ENCODE data around the gene NLK.
"Not testable (repeated sequence)": the region's sequence is repeated elsewhere in the genome, so short reads cannot be mapped to it uniquely, and the experiment has no call there.

Gene NLK

DNA sequence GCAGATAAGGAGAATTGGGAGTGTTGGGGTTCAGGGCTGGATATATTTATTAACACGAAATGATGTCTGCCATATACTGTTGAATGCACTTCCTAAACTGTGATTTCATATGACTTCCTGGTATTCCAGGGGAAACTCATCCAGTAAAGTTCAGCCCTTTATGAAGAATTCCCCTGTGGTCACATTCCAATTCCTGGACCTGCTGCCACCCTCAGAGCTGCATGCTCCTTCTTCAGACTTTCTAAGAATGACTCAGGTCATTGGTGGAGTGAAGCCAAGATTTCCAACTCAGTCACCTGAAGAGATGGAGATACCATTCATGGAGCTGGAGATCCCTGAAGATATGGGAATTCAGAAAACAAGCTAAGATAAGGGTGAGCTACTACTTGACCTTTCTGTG lies 162.3 kb downstream of the NLK start:
- no peak for DNase-seq

DNA sequence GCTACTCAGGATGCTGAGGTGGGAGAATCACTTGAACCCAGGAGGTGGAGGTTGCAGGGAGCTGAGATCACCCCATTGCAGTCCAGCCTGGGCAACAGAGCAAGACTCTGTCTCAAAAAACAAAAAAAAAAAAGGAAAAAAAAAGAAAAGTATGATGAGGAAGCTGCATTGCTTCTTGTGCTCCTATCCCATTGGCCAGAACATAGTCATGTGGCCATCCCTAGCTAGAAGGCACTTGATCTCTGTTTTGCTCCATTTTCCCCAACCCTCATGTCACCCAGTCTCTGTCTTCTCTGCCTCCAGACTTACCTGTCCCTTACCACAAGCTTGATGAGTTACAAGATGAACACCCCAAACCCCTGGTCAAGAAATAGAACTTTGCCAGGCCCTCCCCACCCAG lies 163.8 kb downstream of the NLK start:
- no peak for DNase-seq

DNA sequence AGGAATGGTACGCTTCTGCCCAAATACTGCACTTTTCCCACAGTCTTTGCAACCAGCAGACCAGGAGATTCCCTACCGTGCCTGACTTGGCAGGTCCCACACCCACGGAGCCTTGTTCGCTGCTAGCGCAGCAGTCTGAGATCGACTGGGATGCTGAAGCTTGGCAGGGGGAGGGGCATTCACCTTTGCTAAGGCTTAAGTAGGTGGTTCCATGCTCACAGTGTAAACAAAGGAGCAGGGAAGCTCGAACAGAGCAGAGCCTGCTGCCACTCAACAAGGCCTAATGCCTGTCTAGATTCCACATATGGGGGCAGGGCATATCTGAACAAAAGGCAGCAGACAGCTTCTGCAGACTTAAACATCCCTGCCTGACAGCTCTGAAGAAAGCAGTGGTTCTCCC lies 169.3 kb downstream of the NLK start:
- DNase-seq, result no peak

DNA sequence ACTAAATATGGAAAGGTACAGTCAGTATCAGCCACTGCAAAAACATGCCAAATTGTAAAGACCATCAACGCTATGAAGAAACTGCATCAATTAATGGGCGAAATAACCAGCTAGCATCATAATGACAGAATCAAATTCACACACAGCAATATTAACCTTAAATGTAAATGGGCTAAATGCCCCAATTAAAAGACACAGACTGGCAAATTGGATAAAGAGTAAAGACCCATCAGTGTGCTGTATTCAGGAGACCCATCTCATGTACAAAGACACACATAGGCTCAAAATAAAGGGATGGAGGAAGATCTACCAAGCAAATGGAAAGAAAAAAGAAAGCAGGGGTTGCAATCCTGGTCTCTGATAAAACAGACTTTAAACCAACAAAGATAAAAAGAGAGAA lies 171.1 kb downstream of the NLK start:
- not testable (repeated sequence) for DNase-seq

DNA sequence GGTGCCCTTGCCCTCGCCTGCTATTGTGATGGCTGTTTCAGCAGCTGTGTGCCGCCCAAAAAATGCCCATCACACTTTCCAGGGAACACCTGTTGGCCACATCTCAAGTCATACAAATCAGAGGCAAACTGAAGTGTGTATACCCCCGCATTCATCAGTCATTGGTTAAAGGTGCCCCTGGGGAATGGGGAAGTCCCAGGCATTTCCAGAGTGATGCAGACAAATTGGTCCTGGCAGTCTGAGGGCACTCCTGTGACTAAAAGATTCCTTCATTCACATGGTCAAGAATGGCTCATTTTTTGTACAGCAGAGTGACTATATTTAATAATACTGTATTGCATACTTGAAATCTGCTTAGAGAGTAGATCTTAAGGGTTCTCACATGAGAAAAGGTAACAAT lies 173.6 kb downstream of the NLK start:
- no peak for DNase-seq

DNA sequence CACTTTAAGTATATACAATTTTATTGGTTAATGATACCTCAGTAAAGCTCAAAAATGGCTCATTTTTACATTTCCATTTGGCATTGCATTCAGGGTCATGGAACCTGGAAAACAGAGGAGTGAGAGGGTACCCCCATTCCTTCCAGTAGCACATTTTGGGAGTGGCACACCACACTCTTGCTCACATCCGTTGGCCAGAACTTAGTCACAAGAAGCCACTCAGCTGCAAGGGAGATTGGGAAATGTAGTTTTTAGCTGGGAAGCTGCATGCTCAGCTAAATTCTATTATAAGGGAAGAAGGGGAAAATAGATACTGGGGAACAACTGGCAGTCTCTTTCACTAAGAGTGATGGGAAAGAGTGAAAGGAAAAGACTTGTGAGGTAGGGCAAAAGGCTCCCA lies 174.1 kb downstream of the NLK start:
- no peak for DNase-seq

DNA sequence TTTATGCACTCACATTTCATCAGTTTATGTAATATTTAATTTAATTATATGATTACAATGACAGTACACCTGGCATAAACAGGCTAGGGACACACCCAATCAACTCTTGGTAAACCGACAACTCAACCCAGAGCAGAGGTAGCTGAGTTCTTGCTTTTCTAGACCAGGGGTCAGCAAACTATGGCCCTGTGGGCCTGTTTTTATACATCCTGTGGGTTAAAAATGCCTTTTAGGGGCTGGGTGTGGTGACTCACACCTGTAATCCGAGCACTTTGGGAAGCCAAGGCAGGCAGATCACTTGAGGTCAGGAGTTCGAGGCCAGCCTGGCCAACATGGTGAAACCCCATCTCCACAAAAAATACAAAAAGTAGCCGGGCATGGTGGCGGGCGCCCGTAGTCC lies 177.3 kb downstream of the NLK start:
- no peak for DNase-seq

DNA sequence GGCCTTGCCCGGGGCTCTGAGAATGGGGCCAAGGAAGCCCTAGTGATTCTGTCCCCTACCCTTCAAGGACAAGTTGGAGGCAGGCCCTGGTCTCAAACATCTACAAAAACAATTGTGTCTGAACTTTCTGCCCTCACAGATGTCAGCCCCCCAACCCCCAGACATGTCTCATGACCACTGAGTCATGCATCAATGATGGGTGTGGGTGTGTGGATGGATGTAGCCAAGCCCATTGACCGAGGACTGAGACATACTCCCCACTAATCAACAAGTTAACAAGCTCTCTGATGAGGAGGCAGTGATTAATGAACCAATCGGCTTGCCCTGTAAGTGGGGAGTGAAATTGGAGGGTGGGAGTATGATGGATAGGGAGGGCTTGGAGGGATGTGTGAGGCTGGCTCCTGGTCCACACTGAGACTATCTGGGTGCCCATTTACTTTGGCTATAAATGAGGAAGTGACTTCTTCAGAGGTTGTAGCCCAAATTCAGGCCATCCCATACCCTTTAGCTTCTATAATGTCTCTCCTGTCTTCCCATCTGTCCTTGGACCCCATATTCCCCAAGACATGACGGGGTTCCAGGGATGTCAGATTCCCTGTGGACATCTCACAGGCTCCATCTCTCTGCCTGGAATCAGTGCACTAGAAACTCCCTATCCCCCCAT lies 179.4 kb downstream of the NLK start:
- no peak for DNase-seq

DNA sequence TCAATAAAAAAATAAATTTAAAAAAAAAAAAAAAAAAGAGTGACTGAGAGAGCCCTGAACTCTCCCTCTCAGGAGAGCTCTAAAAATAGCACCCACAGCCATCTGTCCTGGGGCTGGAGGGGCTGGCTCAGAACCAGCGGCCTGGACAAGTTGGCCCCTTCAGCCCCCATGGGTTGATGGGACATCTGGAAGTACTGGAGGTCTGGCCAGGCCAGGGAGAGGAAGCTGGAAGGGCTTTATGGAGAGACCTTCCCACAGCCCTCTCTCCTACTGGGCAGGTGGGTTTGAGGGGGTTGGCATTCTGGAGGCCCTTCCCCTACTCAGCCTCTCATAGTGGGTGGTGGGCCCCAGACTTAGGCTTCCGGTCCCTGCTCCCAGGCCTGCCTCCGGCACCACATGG lies 182.8 kb downstream of the NLK start:
- DNase-seq, result no peak

DNA sequence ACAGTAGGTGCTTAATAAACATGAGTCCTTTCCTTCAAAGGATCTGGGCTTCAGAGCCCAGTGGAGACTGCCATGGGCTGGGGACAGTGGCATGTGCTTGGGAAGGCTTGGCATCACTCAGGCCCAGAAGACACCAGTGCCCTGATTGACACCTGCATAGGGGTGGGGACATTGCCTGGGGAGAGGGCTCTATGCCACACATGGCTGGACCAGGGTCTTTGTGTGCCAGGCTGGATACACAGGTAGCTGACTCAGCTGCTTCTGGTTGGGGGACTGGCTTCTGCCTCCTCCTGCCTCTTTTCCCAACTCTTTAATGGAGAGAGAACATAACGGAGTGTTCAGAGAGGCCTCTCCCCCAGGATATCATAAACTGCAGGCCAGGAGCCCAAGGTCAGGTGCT lies 183.4 kb downstream of the NLK start:
- DNase-seq, result no peak

DNA sequence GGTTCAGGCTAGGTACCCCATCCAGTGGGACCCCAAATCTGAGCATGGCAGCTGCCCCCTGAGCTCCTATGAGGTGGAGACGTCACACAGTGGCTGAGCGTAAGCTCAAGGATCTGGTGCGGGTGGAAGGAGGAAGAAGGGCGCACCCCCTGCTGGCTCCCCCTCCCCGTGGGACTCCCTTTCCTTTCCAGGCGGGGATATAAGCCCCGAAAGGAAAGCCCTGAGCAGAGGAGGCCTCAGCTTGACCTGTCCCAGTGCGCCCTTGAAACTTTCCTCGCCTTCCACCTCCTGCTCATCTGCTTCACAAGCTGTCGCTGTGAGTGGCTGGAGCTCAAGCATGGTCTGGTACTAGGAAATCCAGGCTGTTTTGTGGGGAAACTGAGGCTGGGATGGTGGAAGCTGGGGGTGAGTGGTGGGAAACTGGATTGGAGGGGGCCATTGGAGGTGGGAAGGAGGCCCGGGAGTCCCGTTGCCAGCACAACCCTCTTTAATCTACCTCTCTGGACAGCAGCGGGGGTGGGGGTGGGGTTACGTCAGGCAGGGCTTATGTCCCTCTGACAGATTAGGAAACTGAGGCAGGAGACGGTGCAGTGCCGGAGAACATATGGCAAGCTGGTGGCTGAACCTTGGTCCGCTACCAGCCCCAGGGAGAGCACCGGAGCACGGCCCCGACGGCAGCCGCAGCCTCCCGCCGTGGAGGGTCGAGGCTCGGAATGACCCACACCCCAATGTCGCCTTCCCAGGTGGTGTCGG lies 184.3 kb downstream of the NLK start:
- DNase-seq, result no peak

DNA sequence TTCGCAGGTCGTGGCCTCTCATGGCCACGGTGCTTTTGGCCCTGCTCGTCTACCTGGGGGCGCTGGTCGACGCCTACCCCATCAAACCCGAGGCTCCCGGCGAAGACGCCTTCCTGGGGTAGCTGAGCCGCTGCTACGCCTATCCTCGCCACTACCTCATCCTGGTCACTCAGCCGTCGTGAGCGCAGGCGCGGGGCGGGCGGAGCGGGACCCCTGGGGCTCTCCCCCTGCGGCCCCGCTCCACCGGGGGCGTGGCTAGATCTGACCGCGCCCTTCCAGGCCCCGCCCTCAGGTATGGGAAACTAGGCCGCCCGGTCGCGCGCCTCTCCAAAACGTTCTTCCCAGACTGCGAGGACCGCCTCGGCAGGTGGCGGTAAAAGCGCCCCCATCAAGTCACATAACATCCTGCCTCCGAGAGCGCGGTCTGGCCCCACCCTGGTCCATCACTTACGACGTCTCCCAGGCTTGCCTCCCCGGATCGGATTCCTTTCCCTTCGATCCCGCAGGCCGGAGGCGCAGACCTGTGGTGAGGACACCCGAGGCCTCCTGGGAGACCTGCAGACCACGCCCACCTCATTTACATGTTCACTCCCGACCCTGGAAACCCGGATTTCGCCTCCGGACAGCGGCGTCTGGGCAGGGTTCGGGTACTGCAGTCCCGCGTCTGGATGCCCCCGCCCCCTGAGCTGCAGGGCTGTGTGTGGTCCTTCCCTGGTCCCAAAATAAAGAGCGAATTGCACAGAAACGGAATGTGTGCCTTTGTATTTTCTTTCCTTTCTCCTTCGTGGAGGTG lies 185.0 kb downstream of the NLK start:
- no peak for DNase-seq

DNA sequence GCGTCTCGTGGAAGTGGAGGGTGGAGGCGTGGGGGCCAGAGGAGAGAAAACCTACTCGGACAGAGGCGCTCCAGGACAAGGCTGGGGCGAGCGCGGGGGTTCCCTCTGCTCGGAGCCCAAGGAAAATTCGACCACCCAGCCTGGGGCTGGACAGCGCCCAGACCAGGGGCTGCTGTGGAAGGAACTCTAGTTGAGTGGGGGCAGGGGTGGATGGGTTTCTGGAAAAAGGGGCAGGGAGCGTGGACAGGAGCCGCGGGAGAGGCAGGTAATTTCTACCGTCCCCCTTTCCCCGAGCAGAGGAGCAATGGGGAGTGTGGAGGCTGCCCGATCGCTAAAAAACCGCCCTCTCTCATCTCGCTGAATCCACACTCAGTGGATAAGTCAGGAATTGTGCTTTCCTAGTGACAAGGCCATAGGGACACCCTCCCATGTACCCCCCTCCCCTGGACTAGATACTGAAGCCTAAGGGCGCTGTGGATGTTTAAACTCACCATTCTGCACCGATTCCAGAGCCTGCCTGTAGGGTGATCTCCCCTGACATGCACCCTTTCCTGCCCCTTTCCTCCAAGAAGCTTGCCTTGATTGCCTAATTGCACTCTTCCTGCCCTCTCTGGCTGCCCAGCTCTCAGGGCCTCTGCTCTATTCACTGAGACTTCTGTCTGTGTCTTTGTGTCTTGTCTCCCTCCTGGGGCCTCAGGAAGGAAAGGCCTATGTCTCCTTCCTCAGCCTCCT lies 185.8 kb downstream of the NLK start:
- no peak for DNase-seq

DNA sequence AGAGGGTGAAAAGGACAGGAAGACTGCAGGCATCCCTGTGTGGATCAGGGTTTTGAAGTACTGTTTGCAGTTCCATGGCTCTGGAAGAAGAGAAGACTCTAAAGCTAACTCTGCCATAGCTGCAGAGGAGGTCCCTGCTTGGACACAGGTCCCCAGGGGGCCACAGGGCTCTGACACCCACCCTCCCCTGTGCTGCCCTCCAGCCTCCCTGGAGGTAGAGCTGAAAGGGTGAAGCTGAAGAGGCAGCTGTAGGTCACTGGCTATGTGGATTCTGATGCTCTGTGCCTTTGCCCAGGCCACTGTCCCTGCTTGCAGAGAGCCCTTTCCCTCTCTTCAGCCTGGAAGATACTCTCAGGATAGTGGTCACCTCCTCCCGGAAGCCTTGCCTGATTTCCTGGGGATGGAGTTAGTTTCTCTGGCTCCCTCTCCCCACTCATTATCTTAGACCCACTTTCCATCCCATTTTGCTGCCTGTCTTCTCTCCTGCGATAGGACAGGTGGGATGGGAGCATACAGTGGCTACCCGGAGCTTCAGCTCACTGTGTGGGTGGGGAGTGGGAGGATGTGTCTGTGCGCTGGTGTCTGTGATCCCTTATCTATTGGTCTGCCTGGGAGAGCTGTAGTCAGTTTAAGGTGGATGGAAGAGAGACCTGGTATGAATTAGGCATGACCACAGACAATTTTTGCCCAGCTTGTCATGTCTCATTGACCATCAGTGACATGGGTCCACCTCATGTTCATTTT lies 186.7 kb downstream of the NLK start:
- no peak for DNase-seq

DNA sequence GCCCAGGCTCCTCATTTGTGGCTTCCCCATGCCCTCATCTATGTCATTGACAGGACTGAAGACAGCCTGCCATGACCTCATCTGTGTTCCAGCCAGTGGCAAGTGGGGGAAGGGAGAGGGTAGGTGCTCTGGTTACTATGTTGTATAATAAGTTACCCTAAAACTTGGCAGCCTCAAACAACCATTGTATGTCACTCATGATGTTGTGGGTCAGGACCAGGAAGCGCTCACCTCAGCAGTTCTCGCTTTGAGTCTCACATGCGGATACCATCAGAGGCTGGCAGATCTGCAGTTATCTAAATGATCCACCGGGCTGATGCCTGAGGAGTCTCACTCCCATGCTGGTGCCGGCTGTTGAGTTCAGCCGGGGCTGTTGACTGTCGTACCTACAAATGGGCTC lies 187.5 kb downstream of the NLK start:
- DNase-seq, result no peak

DNA sequence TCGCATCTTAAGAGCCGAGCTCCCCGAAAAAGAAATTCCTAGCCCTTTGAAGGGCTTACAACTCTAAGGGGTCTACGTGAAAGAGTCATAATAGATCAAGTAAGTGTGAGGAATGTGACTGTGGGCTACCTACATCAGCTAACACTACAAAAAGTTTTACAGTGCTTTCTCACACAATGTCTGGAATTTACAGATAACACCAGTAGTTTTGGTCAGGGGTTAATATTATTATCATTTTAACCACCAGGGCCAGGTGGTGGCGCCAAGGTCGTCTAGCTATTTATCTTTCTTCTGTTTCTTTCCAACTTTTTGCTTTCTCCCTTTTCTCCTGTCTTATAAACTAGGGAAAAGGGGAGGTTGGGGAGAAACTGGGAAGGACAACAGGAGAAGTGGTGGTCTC lies 188.1 kb downstream of the NLK start:
- not testable (repeated sequence) for DNase-seq

DNA sequence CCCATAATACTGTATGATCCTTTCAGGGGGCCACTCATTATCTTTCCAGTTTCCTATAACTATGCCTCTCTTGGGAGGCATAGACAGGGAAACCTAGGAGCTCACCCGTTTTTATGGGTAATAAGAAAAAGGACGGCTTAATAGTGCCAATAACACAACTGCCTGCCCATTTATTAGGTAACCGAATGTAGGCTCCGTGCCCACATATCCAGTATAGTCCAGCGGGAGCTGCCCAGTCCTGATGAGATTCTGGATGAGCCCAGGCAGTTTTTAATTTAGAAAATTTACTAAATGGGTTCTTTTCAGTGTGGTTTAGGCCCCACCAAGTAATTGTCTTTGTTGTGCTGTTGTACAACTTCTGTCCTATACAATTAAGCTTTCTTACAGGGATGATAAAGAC lies 189.1 kb downstream of the NLK start:
- DNase-seq, result not testable (repeated sequence)

DNA sequence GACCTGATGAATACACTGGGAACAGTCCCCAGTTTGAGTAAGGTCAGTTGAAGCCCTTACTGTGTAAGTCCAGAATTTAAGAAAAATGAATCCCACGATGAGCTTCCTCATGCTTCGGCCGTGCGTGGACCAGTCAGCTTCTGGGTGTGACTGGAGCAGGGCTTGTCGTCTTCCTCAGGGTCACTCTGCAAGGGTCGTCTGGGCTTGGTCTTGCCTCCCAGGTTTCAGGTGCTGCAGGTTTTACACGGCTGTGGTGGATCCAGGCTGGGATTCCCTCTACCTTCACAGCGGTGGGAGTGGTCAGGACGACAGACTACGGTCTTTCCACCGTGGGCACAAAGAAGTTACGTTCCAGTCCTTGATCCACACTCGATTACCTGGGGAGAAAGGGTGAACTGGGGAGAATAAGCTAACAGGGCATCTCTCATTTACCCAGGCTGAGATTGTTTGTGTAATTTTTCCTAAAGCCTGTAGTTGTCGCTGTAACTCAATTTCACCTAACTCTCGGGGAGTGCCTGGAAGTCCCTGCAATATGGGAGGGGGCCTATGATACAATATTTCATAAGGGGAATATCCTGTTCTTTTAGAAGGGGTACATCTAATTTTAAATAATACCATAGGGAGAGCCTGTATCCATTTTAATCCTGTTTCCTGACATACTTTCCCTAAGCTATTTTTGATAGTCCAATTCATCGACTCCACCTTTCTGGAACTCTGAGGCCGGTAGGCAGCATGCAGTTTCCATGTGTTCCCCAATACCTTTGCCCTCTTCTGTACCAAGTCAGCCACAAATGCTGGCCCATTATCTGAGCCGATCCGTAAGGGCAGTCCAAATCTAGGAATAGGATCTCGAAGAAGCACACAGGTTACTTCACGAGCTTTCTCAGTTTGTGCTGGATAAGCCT lies 190.7 kb downstream of the NLK start:
- peak; percentile 27 for DNase-seq

DNA sequence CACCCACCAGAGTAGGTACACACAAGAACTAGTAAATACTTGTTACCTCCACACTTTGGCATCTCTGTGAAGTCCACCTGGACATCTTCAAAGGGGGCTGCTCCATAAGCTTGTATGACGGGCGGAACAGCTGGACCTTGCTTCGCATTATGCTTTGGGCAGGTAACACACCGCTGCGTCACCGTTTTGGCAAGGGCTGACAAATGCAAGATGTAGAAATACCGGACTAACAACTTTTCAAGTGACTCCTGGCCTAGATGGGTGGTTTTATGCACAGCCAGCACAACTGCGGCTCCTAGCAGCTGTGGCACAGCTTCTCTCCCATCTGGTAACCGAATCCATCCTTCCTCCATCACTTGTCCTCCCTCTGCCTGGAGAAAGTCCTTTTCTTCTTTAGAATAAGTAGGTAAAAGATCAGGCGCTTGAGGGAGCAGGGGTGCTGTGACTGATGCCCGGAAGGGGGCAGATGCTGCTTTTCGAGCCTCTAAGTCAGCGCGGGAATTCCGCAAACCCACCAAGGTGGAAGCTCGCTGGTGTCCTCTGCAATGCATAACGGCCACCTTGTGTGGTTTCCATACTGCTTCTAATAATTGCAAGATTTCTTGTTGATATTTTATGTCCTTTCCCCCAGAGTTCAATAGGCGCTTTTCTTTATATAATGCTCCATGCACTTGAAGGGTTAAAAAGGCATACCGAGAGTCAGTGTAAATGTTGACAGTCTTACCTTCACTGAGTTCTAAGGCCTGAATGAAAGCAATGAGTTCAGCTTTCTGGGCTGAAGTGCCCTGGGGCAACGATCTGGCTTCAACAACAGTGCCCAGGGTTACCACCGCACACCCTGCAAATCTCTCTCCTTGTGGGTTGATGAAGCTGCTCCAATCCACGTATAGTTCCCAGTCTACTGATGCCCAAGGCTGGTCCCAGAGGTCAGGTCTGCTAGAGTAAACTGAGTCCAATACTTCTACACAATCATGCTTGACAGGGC lies 191.7 kb downstream of the NLK start:
- DNase-seq, result not testable (repeated sequence)

DNA sequence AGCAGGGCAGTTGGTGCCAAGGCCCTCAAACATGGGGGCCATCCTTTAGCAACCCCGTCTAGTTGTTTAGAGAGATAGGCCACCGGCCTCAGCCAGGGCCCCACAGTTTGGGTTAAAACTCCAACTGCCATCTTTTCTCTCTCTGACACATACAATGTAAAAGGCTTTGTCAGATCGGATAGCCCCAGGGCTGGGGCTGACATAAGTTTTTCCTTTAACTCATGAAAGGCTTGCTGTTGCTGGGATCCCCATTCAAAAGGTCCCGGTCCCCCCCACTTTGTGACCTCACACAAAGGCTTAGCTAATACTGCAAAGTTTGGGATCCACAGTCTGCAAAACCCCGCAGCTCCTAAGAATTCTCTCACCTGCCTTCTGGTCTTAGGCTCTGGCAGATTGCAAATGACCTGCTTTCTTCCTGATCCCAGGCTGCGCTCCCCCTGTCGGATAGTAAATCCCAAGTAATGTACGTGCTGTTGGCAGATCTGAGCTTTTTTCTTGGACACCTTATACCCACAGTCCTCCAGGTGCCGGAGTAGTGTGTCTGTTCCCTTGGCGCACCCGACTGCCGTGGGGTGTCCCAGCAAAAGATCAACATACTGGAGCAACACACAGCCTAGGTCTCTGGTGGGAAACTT lies 192.7 kb downstream of the NLK start:
- not testable (repeated sequence) for DNase-seq

Measured in CD4-positive, alpha-beta T cell treated with Interleukin-17A for 1 hour (primary cell).